ENCODE measurements around the gene MED20.
A peak's percentile ranks its signal among the peaks of the same experiment; 100 is the strongest.

- TF ChIP-seq CTCF (IDR thresholded peaks at IDR 0.05), result no peak
- peak in 1 of 3 donors; percentile 23 for TF ChIP-seq POLR2AphosphoS5 (IDR thresholded peaks at IDR 0.05)
These were observed 49.5 kb upstream of the MED20 start for GRCh38 chr6:41970436-41970846.

Data from stomach (tissue), 4 donors.